ENCODE results near the gene DISP2.

The DISP2 gene

GRCh38 chr15:40416056-40416455, 58.0 kb downstream of the DISP2 start:
- H3K27ac ChIP-seq = no peak overlapping the region
- TF ChIP-seq, protein P1, sequence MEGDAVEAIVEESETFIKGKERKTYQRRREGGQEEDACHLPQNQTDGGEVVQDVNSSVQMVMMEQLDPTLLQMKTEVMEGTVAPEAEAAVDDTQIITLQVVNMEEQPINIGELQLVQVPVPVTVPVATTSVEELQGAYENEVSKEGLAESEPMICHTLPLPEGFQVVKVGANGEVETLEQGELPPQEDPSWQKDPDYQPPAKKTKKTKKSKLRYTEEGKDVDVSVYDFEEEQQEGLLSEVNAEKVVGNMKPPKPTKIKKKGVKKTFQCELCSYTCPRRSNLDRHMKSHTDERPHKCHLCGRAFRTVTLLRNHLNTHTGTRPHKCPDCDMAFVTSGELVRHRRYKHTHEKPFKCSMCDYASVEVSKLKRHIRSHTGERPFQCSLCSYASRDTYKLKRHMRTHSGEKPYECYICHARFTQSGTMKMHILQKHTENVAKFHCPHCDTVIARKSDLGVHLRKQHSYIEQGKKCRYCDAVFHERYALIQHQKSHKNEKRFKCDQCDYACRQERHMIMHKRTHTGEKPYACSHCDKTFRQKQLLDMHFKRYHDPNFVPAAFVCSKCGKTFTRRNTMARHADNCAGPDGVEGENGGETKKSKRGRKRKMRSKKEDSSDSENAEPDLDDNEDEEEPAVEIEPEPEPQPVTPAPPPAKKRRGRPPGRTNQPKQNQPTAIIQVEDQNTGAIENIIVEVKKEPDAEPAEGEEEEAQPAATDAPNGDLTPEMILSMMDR (conservative IDR thresholded peaks at IDR 0.05) = no peak

DNA sequence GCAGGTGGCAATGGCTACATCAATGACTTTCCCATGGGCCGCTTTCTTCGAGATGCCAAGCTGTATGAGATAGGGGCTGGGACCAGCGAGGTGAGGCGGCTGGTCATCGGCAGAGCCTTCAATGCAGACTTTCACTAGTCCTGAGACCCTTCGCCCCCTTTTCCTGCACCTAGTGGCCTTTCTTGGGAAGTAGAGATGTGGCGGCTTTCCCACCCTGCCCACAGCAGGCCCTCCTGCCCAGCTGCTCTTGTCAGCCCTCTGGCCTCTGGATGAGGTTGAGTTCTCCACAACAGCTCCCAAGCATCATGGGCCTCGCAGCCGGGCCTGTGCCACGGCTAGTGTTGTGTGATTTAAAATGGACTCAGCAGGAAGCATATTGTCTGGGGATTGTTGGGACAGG, 60.1 kb downstream of the DISP2 start:
- H3K27ac ChIP-seq = peak overlapping the region; percentile 94

DNA sequence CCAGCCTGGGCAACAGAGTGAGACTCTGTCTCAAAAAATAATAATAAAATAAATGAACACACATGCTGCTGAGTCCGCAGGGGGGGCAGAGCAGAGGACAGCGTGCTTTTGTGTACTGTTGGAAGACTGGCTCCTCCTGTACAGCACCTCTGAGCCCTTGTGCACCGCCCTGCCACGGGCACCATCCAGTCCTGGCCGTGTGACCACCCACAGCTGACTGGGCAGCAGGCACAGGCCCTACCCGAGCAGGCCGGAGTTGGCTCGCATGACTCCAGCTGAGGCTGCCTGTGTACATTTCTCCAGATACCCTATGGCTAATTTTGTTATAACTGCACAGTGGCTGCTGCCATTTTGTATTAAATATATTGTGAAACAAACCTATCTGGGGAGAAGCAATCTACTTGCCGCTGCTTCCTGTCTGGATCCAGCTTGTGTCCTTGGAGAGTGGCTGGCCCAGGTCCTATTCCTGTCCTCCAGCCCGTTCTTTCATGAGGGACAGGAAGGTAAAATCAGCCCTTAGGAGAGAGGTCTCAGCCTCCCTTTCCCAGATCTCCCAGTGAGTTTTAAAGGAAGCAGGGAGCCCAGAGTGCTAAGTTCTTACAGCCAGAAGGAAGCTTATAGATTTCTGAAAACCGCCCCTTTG, 62.2 kb downstream of the DISP2 start:
- TF ChIP-seq, protein P1 (conservative IDR thresholded peaks at IDR 0.05) = no peak
- peak overlapping the region; percentile 94 for H3K27ac ChIP-seq

More for the DNA sequence above, 60.1 kb downstream of the DISP2 start:
- TF ChIP-seq, protein P1 (conservative IDR thresholded peaks at IDR 0.05) = no peak

DNA sequence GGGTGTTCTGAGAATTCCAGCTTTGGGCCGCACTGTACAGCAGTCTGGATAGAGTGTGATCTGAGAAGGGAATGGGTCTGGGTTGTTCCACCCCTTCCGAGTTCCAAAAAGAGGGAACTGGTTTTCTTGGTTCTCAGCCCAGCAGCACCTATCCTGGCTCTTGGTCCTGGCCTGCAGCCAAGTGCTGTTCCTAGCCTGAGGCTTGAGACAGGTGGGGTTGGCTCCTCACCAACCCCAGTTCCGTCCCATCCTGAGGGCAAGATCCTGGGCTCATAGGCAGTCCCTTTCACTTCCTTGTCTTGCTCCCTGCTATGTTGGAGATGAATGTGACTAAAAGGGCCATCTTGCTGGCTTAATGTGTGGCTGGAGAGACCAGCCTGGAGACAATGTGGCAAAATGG, 62.8 kb downstream of the DISP2 start:
- TF ChIP-seq, protein P1 (conservative IDR thresholded peaks at IDR 0.05) = no peak
- peak overlapping the region; percentile 94 for H3K27ac ChIP-seq

DNA sequence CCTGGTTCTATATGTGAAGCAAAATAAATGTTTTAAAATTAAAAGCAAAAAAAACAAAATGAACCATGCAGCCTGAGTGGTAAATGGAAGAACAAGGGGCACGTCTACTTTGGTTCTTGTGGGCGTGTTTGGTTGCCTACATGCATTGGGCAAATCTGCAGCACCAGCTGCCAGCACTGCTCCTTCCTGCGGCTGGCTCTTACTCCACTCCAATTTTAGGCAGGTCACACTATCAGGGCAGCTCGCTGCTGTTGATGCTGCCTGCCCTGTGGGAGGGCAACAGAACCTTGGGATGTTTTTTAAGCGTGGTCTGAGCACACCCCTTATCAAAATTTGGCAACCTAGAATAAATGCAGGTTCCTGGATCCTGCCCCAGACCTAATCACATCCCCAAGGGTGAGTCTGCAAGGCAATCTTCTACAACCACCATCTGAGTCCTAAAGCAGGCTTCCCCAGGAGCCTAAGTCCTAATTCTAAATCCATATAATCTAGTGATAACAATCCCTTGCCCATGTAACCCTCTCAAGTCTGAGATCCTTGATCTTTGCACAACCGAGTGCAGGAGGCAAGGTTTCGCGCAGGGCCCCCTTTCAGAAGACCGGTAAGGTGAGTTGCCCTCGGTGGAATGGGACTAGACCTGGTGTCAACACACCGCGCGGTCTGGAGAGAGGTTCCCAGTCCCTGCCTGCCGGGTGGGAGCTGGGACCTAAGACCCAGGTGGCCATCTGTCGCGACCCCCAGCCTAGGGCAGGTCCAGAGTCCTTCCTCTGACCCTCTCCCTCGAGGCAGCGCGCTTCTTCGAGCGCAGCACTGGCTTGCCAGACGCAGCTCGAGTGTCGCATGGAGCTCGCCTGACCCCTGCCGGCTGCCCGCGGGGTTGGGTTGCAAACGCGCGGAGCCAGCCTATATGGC, 63.5 kb downstream of the DISP2 start:
- peak overlapping the region; percentile 94 for H3K27ac ChIP-seq
- TF ChIP-seq, protein P1 (conservative IDR thresholded peaks at IDR 0.05) = peak; percentile 96

- TF ChIP-seq, protein P1 (conservative IDR thresholded peaks at IDR 0.05) = no peak
- no peak overlapping the region for H3K27ac ChIP-seq
These were observed 66.6 kb downstream of the DISP2 start for GRCh38 chr15:40424483-40425115.

- TF ChIP-seq, protein P1 (conservative IDR thresholded peaks at IDR 0.05) = no peak
- H3K27ac ChIP-seq = no peak overlapping the region
These were observed 67.7 kb downstream of the DISP2 start for GRCh38 chr15:40425681-40426080.
